Activated CD4-positive, alpha-beta T cell treated with anti-CD3 and anti-CD28 coated beads for 36 hours (primary cell): ENCODE measurements around the gene TTLL7. TPM values are rescaled to one million over a fixed set of nuclear protein-coding genes. Genes with fewer than 3 reads are reported as not detected.
"Not testable (repeated sequence)": the region's sequence is repeated elsewhere in the genome, so short reads cannot be mapped to it uniquely, and the experiment has no call there.

Source experiments
- ATAC-seq: fragments of 200-7000 bp; cut with Tn5 transposase; one replicate; pipeline ENCODE4 v1.10.0; 2021; ENCODE audit warnings: mild to moderate bottlenecking, moderate library complexity
- CTCF ChIA-PET: fragments of 350-600 bp; sonication (Branson Sonifier 250); formaldehyde crosslinking; loops from one replicate; lab custom pipeline; 2021; ENCODE audit warnings: antibody characterized with exemption; lab: Charles Lee
- POLR2A ChIA-PET: fragments of 350-600 bp; sonication (Branson Sonifier 250); formaldehyde crosslinking; loops from one replicate; lab custom pipeline; 2021; ENCODE audit warnings: antibody characterized with exemption, inconsistent platforms; lab: Charles Lee
- DNase-seq: peaks from one replicate; pipeline ENCODE4 v3.0.0-alpha.2; 2020
- H3K27ac Mint-ChIP-seq: one replicate; pipeline ENCODE4 v1.8.0; 2021; ENCODE audit warnings: mixed read lengths
- H3K27me3 Mint-ChIP-seq: one replicate; pipeline ENCODE4 v1.8.0; 2021; ENCODE audit warnings: mixed read lengths
- H3K36me3 Mint-ChIP-seq: one replicate; pipeline ENCODE4 v1.8.0; 2021; ENCODE audit warnings: low read depth, mixed read lengths
- H3K4me1 Mint-ChIP-seq: one replicate; pipeline ENCODE4 v1.8.0; 2021; ENCODE audit warnings: mixed read lengths
- H3K4me3 Mint-ChIP-seq: one replicate; pipeline ENCODE4 v1.8.0; 2021; ENCODE audit warnings: mild to moderate bottlenecking, moderate library complexity, mixed read lengths
- H3K9me3 Mint-ChIP-seq: one replicate; pipeline ENCODE4 v1.8.0; 2021; ENCODE audit warnings: low read depth, mixed read lengths
- intact Hi-C, 2 experiments: fragments of 100-400 bp; cut with DNase I in 1 of 2; cut with micrococcal nuclease in 1 of 2; formaldehyde crosslinking; loops; one replicate each; pipeline versions ENCODE4 v1.14.2 to v1.15.1; 2022 to 2024; cut with DNase I, micrococcal nuclease
- total RNA-seq, 2 experiments: library from RNA; stranded (reverse); gene quantifications; one replicate each; pipeline ENCODE4 v1.2.3, GENCODE V29; 2021

Gene TTLL7
- total RNA-seq, 2 experiments from 2014 or later: 1.4 to 2.6 TPM

DNA sequence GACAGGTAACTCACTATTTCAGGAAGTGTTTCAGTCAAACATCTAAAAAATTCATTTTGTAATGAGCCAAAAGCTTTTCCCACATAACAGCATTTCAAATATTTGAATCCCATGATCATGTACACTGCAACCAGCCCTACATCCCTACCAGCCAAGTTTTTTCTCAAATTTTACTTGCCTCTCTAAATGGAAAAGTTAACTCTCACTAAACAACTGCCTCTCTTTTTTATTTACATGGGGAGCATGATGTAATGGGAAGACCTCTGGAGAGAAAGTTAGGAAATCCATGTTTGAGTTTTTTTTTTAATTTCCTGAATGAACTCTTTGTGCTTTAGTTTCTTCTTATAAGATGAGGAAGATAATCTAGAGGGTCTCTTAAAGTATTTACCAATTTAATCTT, 70.5 kb downstream of the TTLL7 start:
- H3K27ac Mint-ChIP-seq: no peak overlapping the region

DNA sequence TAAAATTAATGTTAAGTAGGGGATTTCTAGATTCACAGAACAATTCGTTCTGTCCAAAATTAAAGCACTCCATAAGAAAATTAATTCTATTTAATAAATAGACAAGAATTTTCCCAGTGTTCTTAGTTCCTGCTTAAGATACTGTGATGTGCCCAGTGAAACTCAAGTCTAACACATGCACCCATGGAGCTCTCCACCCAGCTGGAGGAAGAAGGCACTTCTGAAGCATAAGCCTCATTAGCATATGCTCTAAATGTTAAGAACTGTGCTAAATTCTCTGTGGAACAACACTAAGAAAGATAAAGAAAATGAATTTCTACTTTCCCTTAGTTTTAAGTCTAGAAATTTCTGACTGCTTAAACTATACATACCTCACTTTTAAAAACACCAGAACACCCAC, 71.2 kb downstream of the TTLL7 start:
- H3K27ac Mint-ChIP-seq: no peak overlapping the region

More for the DNA sequence above, 70.5 kb downstream of the TTLL7 start:
- POLR2A ChIA-PET: no interaction called here
- no peaks in the 10 kb centered on the region for H3K36me3 Mint-ChIP-seq
- intact Hi-C loops: no loop called here
- peaks cover 4% of the 10 kb centered on the region for H3K27me3 Mint-ChIP-seq
- no peaks in the 10 kb centered on the region for H3K9me3 Mint-ChIP-seq
- DNase-seq (no peak), ATAC-seq (no peak)
- no peaks in the 10 kb centered on the region for H3K4me1 Mint-ChIP-seq
- CTCF ChIA-PET: interaction anchor here (0.9 to 6.5 kb wide), 2 partner anchors 65 to 194 kb away, joined by 3 to 64 read pairs; no protein-coding TSS in a partner anchor
- no peak overlapping the region for H3K4me3 Mint-ChIP-seq

DNA sequence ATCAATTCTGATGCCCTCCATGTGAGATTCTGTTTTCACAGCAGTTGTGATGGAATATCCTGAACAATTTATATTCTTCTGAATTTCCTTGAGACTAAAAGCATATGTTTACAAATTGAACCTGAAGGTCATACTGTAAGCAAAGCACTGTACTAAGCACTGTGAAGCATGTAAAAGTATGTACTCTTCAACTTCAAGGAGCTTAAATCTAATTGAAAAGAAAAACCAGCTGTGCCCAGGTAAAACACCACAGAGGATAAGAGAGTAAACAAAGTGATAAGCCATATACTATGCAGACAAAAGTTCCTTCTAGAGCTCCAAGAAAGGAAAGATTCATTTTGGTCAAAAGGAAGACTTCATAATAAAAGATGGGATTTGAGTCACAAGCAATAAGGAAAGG, 71.9 kb downstream of the TTLL7 start:
- peaks cover 4% of the 10 kb centered on the region for H3K27me3 Mint-ChIP-seq
- H3K4me1 Mint-ChIP-seq: no peaks in the 10 kb centered on the region
- H3K9me3 Mint-ChIP-seq: no peaks in the 10 kb centered on the region
- no peak overlapping the region for H3K27ac Mint-ChIP-seq
- H3K4me3 Mint-ChIP-seq: no peak overlapping the region
- POLR2A ChIA-PET: no interaction called here
- CTCF ChIA-PET: interaction anchor here (0.6 to 1.9 kb wide), 4 partner anchors 21 to 344 kb away, joined by 3 to 4 read pairs (median 4); no protein-coding TSS in a partner anchor
- DNase-seq (no peak), ATAC-seq (no peak)
- intact Hi-C loops: no loop called here
- H3K36me3 Mint-ChIP-seq: no peaks in the 10 kb centered on the region

More for the DNA sequence above, 71.2 kb downstream of the TTLL7 start:
- Mint-ChIP-seq H3K36me3 (no peaks in the 10 kb centered on the region), H3K4me1 (no peaks in the 10 kb centered on the region), H3K27me3 (peaks cover 4% of the 10 kb centered on the region), H3K9me3 (no peaks in the 10 kb centered on the region), H3K4me3 (no peak overlapping the region)
- ChIA-PET CTCF (interaction anchor here (0.8 to 1.9 kb wide), 3 partner anchors 21 to 205 kb away, joined by 3 to 4 read pairs (median 4); no protein-coding TSS in a partner anchor), POLR2A (no interaction called here)
- intact Hi-C loops: no loop called here
- DNase-seq: no peak
- ATAC-seq: no peak

DNA sequence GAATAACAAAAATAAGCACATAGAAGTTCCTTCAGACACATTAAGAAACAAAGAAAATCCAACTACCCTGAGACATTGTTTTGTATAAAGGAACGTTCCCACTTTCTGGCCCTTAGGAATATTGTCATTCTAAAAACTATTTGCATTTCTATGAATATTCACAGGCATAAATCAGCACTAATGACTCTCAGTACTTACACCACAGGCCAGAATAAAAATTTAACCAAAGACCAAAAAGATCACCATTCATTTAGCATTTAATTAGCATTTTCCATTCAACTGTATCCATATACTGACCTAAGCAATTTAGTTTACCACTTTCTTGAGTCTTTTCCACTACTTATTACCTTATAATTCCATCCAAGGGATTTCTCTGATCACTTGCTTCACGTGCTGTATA, 75.4 kb downstream of the TTLL7 start:
- intact Hi-C loops: no loop called here
- no peaks in the 10 kb centered on the region for H3K4me1 Mint-ChIP-seq
- no peak overlapping the region for H3K4me3 Mint-ChIP-seq
- H3K27me3 Mint-ChIP-seq: peaks cover 6% of the 10 kb centered on the region
- ChIA-PET CTCF (interaction anchor here (0.9 kb wide), 1 partner anchor 154 kb away, joined by 4 read pairs; no protein-coding TSS in a partner anchor), POLR2A (no interaction called here)
- H3K27ac Mint-ChIP-seq: no peak overlapping the region
- H3K9me3 Mint-ChIP-seq: no peaks in the 10 kb centered on the region
- ATAC-seq (no peak), DNase-seq (no peak)
- H3K36me3 Mint-ChIP-seq: no peaks in the 10 kb centered on the region

DNA sequence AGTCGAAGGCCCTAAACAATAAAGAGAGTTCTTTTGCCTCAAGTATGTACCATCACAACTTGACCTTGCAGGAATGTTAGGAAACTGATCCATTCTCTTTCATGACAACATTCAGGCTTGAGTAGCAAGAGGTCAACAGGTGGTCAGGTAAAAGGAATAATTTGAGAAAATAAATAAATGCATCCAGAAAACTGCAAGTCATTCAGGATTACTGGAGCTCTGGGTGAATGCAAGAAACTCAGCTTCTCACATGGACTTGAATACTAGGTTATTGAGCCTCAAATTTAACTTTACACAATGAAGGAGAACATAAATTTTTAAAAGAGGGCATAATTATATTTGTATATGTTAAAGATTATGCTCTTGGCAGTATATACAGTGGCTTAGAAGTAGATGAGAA, 76.5 kb downstream of the TTLL7 start:
- no peaks in the 10 kb centered on the region for H3K36me3 Mint-ChIP-seq
- intact Hi-C loops: no loop called here
- no peaks in the 10 kb centered on the region for H3K9me3 Mint-ChIP-seq
- H3K27ac Mint-ChIP-seq: no peak overlapping the region
- H3K27me3 Mint-ChIP-seq: peaks cover 6% of the 10 kb centered on the region
- ChIA-PET POLR2A (no interaction called here), CTCF (interaction anchor here (0.7 to 1.3 kb wide), 2 partner anchors 10 to 850 kb away, joined by 3 to 5 read pairs; no protein-coding TSS in a partner anchor)
- ATAC-seq (no peak), DNase-seq (no peak)
- no peaks in the 10 kb centered on the region for H3K4me1 Mint-ChIP-seq
- H3K4me3 Mint-ChIP-seq: no peak overlapping the region

DNA sequence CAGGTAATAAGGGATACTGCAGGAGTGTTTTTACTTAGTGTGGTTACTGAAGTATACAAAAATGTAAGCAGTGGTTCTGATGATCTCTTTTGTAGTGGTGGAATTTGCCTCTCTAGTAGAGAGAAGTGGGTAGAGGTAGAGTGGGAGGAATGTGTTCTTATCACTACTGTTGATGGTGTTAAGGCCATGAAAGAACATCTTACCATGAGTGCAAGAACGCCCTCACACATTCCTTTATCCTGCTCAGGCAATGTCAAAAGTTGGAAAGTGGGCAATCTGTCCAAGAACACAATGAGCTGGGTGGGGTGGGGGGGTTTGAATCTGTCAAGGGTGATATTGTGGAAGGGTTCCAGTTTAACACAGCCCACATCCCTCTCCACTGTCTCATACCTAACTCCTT, 78.6 kb downstream of the TTLL7 start:
- Mint-ChIP-seq H3K27ac (no peak overlapping the region), H3K4me3 (no peak overlapping the region), H3K4me1 (no peaks in the 10 kb centered on the region), H3K27me3 (peaks cover 9% of the 10 kb centered on the region), H3K9me3 (no peaks in the 10 kb centered on the region), H3K36me3 (no peaks in the 10 kb centered on the region)
- intact Hi-C loops: no loop called here
- ChIA-PET POLR2A (no interaction called here), CTCF (interaction anchor here (2.0 kb wide), 1 partner anchor 11 kb away, joined by 8 read pairs; no protein-coding TSS in a partner anchor)
- DNase-seq (no peak), ATAC-seq (no peak)

DNA sequence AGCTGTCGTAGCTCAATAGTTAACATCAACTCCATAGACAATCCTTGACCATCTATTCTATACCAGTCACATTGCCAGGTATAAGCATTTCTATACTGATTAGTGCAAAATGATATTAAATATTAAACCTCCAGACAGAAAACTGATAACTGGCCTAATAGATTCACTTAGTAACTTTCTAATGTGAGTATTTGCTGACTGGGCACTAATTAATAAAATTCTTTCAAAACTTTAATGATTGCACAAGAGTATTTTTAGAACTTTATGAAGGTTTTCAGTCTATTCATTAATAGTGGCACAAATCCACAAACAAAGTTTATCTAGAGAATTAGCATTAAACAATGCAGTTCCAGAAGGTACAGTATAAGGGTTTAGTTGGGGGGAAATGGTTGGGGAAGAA, 79.1 kb downstream of the TTLL7 start:
- no peak for ATAC-seq
- ChIA-PET POLR2A (no interaction called here), CTCF (interaction anchor here (2.0 kb wide), 1 partner anchor 10 kb away, joined by 8 read pairs; no protein-coding TSS in a partner anchor)
- Mint-ChIP-seq H3K4me1 (no peaks in the 10 kb centered on the region), H3K4me3 (no peak overlapping the region), H3K27ac (no peak overlapping the region), H3K36me3 (no peaks in the 10 kb centered on the region), H3K27me3 (peaks cover 11% of the 10 kb centered on the region), H3K9me3 (no peaks in the 10 kb centered on the region)
- intact Hi-C loops: no loop called here
- no peak for DNase-seq

DNA sequence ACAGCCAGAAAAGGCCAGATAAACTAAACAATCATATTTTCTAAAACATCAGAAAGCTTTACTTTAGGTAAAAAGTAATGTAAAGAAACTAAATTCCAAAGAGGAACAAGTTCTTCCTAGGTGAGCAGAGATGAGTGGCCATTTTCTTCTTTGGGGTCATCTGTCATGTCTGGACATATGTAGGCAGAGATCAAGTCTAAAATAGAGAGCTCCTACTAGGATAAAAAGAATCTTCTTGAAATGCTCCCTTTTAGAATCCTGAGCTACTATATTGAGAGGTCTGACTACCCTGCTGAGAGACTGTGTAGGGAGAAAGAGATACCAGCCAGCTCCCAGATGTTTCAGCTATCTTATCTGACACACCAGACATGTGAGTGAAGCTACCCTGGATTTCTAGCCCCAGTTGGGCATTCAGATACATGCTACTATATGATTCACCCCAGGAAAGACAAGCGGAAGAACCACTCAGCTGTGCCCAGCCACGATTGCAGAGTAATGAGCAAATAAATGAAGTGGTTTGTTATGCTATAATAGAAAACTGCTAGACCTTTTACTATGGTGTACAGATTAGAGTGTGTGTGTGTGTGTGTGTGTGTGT, 80.1 kb downstream of the TTLL7 start:
- Mint-ChIP-seq H3K9me3 (peaks cover 3% of the 10 kb centered on the region), H3K4me1 (no peaks in the 10 kb centered on the region), H3K27me3 (peaks cover 17% of the 10 kb centered on the region), H3K36me3 (no peaks in the 10 kb centered on the region), H3K4me3 (no peak overlapping the region), H3K27ac (no peak overlapping the region)
- ChIA-PET POLR2A (no interaction called here), CTCF (interaction anchor here (1.0 to 2.0 kb wide), 2 partner anchors 9 to 12 kb away, joined by 3 to 8 read pairs; no protein-coding TSS in a partner anchor)
- DNase-seq: no peak
- no peak for ATAC-seq
- intact Hi-C loops: no loop called here

DNA sequence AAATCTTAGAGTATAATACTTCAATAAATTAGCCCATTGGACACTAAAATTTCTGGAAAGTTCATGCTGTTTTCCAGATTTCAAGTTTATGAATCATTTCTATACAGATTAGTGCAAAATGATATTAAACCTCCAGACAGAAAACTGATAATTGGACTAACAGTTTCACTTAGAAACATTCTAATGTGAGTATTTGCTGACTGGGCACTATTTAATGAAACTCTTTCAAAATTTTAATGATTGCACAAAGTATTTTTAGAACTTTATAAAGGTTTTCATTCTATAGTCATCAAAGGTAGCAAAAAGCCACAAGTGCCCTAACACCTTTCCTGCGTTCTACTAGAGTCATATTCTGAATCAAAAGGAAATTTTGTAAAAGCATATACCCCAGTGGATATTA, 81.0 kb downstream of the TTLL7 start:
- H3K27ac Mint-ChIP-seq: no peak overlapping the region
- H3K27me3 Mint-ChIP-seq: peaks cover 15% of the 10 kb centered on the region
- ChIA-PET POLR2A (no interaction called here), CTCF (interaction anchor here (1.0 to 2.0 kb wide), 2 partner anchors 8 to 12 kb away, joined by 3 to 8 read pairs; no protein-coding TSS in a partner anchor)
- DNase-seq (no peak), ATAC-seq (no peak)
- no peak overlapping the region for H3K4me3 Mint-ChIP-seq
- intact Hi-C loops: no loop called here
- H3K9me3 Mint-ChIP-seq: peaks cover 3% of the 10 kb centered on the region
- no peaks in the 10 kb centered on the region for H3K4me1 Mint-ChIP-seq
- no peaks in the 10 kb centered on the region for H3K36me3 Mint-ChIP-seq

DNA sequence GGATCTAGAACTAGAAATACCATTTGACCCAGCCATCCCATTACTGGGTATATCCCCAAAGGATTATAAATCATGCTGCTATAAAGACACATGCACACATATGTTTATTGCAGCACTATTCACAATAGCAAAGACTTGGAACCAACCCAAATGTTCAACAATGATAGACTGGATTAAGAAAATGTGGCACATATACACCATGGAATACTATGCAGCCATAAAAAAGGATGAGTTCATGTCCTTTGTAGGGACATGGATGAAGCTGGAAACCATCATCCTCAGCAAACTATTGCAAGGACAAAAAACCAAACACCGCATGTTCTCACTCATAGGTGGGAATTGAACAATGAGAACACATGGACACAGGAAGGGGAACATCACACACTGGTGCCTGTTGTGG, 82.8 kb downstream of the TTLL7 start:
- H3K4me3 Mint-ChIP-seq, H3K27ac Mint-ChIP-seq, POLR2A ChIA-PET, H3K9me3 Mint-ChIP-seq, DNase-seq, H3K4me1 Mint-ChIP-seq, intact Hi-C loops, H3K36me3 Mint-ChIP-seq, ATAC-seq, CTCF ChIA-PET: not testable (repeated sequence)
- H3K27me3 Mint-ChIP-seq: peaks cover 17% of the 10 kb centered on the region

DNA sequence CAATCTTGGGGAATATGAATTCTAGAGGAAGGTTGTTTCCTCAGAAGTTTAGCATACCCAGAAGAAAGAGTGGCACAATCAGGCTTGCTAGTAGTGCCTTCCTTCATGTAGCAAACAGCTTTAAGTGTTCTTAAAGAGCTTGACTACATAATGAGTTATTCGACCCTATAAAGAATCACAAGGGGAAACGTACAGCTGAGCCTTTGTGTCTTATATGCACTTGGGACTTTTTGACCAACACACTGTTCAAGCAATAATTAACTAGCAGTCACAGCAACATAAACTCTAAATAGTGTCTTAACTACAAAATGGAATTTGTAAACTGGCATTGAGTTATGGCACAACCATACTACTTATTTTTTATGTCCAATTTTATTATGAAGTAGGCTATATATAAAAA, 86.1 kb downstream of the TTLL7 start:
- intact Hi-C loops: no loop called here
- peaks cover 3% of the 10 kb centered on the region for H3K9me3 Mint-ChIP-seq
- DNase-seq (no peak), ATAC-seq (no peak)
- H3K4me1 Mint-ChIP-seq: no peaks in the 10 kb centered on the region
- H3K4me3 Mint-ChIP-seq: no peak overlapping the region
- H3K27me3 Mint-ChIP-seq: peaks cover 19% of the 10 kb centered on the region
- ChIA-PET CTCF (interaction anchor here (0.9 to 1.4 kb wide), 2 partner anchors 8 to 14 kb away, joined by 3 to 4 read pairs; no protein-coding TSS in a partner anchor), POLR2A (no interaction called here)
- no peaks in the 10 kb centered on the region for H3K36me3 Mint-ChIP-seq
- no peak overlapping the region for H3K27ac Mint-ChIP-seq

DNA sequence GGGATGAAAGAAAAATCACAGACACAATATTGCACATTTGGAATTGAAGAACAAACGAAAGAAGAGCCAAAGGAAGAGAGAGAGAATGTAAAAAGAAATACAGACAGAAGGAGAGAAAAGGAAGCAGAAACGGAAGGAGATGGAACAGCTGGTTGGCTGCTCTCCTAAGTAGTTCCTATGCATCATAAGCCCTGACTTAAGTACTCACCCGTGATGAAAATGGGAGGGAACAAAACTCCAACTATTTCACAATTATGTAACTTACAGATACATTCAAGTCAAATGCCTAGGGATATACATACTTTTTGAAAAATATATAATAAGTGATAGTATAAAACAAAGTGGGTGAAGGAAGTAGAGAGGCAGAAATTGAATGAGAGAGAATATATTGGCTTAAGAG, 88.5 kb downstream of the TTLL7 start:
- H3K36me3 Mint-ChIP-seq: no peaks in the 10 kb centered on the region
- H3K9me3 Mint-ChIP-seq: peaks cover 3% of the 10 kb centered on the region
- ChIA-PET CTCF (interaction anchor here (1.4 to 1.8 kb wide), 2 partner anchors 9 to 212 kb away, joined by 3 to 8 read pairs; no protein-coding TSS in a partner anchor), POLR2A (no interaction called here)
- no peaks in the 10 kb centered on the region for H3K4me1 Mint-ChIP-seq
- DNase-seq: no peak
- no peak overlapping the region for H3K27ac Mint-ChIP-seq
- H3K27me3 Mint-ChIP-seq: peaks cover 23% of the 10 kb centered on the region
- ATAC-seq: no peak
- no peak overlapping the region for H3K4me3 Mint-ChIP-seq
- intact Hi-C loops: no loop called here
